NCI-H226 (cell line): ENCODE results near the gene RNF145.
"Not testable (repeated sequence)": the region's sequence is repeated elsewhere in the genome, so short reads cannot be mapped to it uniquely, and the experiment has no call there.

ENCODE experiments used
- DNase-seq: peaks from one replicate; pipeline ENCODE4 v3.0.0-alpha.2; 2015

Gene RNF145, protein sequence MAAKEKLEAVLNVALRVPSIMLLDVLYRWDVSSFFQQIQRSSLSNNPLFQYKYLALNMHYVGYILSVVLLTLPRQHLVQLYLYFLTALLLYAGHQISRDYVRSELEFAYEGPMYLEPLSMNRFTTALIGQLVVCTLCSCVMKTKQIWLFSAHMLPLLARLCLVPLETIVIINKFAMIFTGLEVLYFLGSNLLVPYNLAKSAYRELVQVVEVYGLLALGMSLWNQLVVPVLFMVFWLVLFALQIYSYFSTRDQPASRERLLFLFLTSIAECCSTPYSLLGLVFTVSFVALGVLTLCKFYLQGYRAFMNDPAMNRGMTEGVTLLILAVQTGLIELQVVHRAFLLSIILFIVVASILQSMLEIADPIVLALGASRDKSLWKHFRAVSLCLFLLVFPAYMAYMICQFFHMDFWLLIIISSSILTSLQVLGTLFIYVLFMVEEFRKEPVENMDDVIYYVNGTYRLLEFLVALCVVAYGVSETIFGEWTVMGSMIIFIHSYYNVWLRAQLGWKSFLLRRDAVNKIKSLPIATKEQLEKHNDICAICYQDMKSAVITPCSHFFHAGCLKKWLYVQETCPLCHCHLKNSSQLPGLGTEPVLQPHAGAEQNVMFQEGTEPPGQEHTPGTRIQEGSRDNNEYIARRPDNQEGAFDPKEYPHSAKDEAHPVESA

DNA sequence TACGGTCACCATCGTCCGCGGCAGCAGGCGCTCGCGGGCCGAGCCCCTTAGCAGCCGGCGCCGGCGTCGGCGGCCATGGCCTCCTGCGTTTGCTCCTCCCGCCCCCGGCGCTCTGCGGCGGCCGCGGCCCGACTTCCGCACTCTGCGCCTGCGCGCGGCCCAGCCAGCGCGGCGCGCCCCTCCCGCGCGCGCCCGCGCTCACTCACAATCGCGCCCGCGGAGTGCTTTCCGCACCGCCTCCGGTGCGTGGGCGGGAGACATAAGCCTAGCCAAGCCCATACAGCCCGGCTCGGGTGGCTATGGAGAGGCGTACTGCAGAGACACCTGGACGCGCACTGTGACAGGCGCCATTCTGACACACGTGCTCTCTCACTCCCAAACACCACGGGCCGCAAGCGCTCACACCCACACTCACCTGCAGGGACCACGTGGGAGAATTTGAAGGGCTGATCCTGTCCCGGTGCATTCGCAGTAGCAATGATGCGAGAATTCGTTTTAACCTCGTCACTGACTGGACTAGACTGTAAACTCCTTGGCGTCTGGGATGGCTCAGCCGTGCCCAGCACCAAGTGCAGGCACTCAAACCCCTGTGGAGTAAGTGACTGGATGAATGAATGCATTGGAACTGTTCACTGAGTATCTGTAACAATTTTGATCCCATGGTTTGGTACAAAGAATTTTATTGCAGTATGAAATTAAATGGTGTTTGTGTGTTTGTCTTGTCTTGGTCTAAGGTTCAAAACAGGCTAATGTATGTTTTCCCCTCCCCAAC lies at the start of gene RNF145:
Gene RNF145, minus strand, starts transcription at position 116 of the 772 bp plus-strand sequence. CDS start 5,936 bp downstream, outside the sequence.
- peak; percentile 76 for DNase-seq

DNA sequence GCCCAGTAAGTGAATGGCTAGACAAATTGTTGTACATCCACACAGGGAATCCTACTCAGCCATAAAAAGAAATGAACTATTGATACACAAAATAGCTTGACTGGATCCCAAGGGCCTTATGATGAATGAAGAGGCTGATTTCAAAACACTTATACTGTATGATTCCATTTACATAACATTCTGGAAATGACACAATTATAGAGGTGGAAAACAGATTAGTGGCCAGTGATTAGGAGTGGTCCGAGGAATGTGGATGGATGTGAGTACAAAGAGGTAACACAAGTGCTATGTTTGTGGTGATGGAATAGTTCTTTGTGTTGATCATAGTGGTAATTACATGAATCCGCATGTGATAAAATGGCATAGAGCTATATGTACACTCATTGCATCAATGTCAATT lies 49.0 kb upstream of the RNF145 start:
- DNase-seq = no peak

DNA sequence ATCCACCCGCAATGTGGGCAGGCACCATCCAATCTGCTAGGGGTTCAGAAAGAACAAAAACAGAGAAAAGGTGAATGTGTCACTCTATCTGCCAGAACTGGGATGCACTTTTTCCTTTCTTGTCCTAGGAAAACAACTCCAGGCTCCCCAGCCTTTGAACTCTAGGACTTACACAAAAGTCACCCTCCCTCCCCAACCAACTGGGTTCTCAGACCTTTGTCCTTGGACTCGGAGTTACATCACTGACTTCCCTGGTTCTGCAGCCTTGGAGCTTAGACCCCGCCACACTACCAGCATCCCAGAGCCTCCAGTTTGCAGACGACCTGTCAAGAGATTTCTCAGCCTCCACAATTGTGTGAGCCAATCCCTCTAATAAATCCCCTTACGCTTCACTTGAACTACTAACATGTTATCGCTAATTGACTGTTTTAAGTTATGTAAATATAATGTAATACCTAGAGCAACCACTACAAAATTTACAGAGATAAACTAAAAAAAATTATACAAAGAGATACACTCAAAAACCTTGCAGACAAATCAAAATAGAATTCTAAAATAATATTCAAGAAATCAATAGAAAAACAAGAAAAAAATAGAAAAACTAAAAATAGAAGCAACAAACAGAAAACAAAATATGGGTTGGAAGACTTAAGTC lies 48.4 kb upstream of the RNF145 start:
- DNase-seq = no peak

DNA sequence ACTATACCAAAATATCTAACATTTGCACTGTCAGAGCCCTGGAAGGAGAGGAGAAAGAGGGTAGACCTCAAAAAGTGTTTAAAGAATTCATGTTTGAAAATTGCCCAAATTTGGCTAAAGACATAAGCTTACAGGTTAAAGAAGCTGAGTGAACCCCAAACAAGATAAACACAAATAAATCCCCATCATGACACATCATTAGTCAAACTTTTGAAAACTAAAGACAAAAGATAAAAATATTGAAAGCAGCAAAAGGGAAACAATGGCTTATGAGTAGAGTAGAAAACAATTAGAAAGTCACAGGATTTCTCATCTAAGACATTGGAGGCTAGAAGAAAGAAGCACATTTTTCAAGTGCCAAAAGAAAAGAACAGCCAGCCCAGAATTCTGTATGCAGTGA lies 47.7 kb upstream of the RNF145 start:
- no peak for DNase-seq

DNA sequence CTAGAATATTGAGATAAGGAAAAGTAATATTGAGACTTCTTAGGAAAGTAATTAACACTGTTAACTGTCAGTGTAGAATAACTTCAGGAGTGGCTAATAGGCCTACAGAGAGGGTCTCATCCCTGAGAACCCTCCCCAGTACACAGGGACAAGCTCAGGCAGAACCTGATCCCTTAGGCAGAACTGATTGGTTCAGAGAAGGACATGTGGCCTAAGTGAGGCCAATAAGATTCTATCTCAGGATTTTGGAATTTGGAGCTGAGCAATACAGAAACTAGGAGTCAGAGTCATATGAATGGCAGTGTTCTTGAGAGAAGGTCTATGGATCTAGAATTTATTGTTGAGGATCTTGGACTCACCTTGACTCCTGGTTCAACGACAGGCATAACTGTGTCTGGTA lies 42.8 kb upstream of the RNF145 start:
- no peak for DNase-seq

DNA sequence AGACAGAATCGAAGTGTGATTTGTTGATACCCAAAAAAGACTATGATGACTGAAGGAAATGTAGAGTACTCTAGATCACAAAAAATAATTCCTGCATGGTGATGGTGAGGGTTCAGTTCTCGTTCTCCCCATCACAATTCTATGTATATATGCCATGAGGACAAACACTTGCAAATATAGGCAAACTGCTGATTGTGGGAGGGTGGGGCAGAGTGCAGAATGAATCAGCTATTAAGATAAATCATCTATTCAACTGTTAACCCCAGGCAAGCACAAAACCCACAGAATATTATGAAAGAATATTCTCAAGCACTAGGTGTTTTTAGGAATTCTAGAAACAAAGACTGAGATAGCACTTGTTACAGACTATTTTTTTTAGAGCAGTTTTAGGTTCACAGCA lies 39.8 kb upstream of the RNF145 start:
- no peak for DNase-seq

DNA sequence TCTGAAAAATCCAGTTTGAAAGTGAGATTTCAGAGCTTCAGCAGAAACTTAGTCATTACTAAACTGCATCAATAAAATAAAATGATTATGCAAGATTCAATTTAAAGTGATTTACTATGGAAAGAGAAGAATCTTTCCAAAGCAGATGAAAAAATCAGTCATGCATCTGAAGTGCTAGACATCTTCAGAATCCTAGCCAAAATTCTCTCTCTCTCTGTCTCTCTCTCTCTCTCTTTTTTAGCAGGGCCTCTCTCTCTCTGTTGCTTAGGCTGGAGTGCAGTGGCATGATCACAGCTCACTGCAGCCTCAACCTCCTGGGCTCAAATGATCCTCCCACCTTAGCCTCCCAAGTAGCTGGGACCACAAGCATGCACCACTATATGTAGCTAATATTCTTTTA lies 35.5 kb upstream of the RNF145 start:
- no peak for DNase-seq

DNA sequence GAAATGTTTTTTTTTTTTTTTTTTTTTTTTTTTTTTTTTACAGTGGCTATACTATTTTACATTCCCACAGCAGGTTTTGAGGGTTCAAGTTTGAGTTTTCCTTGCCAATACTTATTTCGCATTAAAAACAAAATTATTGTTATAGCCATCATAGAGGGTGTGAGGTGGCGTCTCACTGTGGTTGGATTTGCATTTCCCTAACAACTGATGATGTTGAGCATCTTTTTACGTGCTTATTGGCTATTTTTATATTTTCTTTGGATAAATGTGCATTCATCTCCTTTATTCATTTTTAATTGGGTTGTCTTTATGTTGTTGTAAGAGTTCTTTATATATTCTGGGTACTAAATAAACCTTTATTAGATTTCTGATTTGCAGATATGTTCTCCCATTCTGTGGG lies 34.8 kb upstream of the RNF145 start:
- DNase-seq = no peak

DNA sequence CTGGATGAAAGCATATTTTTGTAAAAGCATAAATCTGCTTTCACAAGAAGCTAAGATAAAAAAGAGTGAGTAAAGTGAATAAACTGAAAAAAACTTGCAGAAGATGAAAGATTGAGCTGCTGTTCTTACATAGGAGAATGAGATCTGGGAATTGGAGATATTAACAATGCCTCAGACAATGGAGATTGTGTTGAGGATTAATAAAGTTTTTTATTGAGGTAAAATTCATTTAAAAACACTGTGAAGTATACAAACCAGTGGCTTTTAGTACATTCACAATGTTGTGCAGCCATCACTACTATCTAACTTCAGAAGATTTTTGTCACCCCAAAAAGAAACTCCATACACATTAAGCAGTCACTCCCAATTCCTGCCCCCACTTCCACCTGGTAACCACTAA lies 34.0 kb upstream of the RNF145 start:
- no peak for DNase-seq

DNA sequence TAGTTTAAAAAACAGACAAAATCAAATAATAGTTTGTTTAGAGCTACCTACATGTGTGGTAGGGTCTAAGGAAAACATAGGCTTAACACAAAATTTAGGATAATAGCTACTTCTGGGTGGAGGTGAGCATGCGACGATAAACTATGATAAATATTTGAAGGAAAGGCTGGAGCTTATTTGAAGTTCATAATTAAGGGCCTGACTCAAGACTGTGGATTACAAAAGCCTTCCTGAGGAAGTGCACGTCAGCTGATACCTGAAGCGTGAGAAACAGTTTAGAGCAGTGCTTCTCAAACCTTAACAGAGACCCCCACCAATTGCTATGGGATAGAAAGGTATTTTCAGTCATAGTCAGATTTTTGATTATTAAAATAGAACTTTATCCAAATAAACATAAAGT lies 33.3 kb upstream of the RNF145 start:
- no peak for DNase-seq

DNA sequence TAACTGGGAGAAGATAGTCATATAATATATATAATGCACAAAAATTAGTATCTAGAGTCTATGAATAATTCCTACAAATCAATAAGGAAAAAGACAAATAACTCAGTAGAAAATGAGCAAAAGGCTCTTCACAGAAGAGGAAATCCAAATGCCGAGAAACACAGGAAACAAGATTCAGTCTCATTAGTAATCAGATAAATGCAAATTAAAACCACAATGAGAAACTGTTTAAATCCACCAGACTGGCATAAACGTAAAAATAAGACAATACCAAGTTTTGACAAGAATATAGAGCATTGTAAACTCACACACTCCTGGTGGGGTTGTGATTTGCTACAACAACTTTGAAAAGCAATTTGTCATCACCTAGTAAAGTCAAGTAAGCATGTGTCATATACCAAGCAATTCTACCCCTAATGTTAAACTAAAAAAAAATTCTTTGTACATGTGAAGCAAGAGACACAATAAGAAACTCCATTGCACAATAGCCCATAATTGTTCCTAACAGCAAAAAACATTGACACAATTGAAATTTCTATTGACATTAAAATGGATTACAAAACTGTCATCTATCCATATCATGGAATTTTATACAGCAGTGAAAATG lies 32.7 kb upstream of the RNF145 start:
- DNase-seq = no peak

DNA sequence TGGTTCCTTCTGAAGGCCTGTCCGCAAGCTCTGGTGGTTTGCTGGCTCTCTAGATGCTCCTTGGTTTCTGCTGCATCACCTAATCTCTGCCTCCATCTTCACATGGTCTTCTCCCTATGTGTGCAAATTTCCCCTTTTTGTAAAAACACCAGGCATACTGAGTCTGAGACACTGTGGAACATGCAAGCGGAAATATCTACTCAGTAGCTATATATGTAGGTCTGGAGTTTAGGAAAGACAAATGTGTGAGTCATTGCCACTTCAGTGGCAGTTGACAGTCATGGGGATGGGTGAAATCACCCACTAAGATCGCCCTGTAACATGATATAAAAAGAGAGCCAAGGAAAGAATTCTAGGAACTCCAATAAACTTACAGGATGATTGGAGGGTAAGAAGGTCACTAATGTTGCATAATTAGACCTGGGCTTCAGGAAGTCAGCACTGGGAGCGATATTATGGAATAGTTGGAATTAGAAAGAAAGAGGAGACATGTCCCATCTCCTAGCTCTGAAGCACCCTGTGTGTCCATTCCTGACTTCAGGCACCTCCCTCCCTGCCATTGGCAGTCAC lies 31.0 kb upstream of the RNF145 start:
- peak; percentile 20 for DNase-seq

DNA sequence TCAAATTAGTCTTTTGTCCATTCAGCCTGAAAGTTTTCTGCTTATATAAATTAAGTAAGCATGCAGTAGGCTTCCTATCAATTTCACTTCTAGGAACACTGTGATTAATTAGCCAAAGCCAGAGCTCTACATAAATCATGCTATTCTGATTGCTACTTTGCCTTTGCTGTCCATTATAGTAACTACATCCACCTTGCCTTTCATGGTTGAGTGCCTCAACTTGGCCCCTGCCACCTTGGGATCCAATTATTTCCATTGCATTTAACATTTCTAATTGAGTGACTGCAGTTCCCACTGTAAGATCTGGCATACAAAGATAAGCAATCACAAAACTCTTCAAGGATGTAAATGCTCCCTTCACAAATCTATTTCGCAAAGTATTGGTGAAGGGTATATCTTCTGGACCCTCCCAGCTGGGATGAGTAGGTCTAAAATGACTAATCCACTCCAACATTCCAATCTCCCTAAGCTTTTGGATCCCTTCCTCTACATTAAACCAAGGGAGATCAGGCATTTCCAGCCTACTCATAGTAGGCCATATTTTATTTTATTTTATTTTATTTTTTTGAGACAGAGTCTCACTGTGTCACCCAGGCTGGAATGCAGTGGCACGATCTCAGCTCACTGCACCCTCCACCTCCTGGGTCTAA lies 26.6 kb upstream of the RNF145 start:
- peak; percentile 15 for DNase-seq

DNA sequence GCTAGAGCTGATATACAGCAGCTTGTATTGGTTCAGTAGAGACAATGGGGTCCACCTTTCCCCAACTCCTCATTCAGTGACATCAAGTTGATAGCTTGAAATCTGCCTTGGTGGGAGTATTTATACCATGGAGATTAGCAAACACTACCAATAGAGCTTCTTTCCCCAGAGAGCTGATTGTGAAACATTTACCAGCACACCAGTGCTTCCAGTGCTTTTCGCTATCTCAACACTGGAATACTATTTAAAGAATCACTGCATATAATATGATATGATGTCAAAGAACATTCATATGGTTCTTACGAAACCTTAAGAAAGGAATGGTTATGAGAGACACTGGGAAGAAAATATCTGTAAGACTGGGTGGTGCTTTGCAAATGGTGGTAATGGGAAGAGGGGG lies 21.8 kb upstream of the RNF145 start:
- DNase-seq = peak; percentile 52

DNA sequence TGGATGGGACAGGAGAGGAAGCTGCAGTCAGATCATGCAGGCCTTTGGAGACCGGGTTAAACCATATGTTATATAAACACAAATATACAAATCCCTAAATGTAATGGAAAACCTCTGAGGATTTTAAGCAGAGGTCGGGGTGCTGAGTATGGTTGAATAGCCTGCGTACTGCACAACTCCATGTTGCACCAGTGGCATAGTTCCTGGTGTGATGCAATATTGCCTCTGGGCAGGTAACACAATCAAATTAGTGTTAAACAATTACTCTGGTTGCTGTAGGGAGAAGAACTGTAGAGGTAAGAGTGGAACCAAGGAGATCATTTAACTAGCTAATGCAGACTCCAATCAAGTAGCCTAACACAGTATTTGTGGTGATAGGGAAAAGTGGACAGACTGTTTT lies 21.3 kb upstream of the RNF145 start:
- DNase-seq = no peak

DNA sequence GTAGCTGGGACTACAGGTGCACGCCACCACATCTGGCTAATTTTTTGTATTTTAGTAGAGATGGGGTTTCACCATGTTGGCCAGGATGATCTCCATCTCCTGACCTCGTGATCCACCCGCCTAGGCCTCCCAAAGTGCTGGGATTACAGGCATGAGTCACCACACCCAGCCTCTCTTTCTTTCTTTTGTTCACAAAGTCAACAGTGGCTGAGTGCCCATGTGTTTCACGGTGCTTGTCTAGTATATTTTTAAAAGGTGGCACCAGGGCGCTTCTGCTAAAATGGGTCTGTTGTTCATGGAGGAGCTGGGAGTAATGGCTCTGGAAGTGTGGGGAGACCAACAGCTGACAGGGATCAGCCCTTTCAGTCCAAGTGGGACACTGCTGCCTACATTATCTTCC lies 18.7 kb upstream of the RNF145 start:
- DNase-seq = not testable (repeated sequence)

DNA sequence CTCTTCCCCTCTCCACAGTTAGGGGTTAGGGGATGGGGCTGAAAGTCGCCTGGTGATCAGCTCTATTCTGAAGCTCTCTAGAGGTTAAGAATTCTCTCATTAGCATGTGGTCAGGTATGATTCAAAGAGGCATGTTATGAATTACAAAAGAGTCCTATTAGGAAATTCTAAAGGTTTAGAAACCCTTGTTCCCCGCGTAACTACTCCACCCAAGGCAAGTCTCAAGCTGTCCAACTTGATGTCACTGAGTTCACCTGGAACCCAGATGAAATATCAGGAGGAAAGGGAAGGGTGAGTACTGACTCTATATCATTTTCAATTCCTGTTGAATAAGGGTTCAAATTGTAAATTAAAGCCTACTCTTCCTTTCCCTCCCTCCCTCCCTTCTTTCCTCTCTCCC lies 18.1 kb upstream of the RNF145 start:
- DNase-seq = no peak

DNA sequence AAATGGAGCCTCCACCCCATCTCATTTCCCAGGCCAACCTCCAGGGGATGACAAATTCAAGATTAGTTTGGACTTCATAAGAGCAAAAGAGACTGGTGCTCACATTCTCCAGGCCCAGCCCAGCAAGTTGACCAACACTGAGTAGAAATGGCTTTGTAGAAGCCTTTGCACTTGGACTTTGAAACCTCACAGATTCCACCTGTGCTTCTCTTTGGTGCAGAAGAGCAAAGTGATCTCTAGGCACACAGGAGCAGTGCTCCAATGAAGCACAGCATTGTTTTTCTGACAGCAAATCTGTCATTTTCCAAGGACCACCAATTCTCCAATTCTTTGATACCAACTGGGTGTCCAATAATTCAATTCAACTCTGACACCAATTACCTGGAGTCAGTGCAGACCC lies 17.1 kb upstream of the RNF145 start:
- no peak for DNase-seq

DNA sequence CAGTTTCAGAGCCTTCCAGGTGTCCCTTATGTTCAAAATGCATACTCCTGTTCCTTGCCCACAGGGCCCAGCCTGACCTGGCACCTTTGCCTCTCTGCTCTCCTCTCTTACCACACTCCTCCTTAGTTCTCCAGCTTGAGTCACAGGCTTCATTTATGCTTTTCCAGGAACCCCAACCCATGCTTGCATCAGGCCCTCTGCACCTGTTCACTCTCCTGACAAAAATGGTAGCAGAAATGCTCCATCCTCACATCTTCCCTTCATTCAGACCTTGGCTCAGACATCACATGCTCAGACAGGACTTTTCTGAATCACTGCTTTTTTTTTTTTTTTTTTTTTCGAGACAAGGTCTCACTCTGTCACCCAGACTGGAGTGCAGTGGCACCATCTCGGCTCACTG lies 15.1 kb upstream of the RNF145 start:
- DNase-seq = no peak

DNA sequence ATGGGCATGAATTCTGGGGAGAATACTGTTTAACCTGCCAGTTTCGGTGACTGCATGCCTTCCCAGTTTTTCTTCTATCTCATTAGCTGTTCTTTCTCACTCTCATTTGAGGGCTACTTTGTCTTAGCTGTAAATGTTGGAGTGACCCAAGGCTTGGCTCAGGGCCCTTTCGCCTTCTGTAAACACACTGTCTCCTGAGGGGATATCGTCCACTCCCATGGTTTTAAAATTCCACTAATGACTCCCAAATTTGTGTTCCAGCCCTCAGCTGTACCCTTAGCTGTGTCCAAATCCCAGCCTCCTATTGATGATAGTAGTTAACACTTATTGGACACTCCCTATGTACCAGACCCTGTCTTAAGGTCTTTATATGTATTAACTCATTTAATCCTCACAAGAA lies 14.1 kb upstream of the RNF145 start:
- DNase-seq = no peak

DNA sequence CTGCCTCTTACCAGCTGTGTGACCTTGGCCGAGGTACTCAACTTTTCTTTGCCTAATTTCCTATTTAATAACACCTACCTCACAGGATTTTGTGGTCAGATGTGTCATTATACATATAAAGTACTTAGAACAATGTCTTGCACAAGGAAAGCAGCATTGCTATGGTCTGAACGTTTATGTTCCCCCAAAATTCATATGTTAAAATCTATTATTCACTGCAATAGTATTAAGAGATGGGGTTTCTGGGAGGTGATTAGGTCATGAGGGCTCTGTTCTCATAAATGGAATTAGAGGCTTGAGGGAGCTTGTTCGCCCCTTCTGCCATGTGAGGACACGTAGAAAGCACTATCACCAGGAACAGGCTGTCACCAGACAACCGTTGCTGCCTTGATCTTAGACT lies 10.9 kb upstream of the RNF145 start:
- DNase-seq = no peak

DNA sequence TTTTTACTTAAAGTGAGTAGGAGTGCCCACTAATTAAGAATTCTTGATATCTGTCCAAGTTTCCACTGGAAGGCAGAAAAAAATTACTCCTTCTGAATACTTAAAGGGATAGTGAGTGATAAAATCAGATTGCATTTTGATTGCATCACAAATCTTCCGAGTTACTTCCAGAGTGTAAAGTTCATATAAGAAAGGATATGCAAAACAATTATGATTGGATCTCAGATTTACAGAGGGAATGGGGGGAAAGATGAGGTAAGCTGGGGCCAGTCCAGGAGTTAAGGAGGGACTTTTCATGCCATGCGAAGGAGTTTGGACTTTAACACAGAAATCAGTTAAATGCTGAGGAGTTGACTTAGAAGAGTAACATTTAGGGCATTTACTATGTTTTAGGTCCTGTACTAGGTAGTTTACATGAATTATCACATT lies 9.3 kb upstream of the RNF145 start:
- no peak for DNase-seq
